ENCODE results near the gene ZNF831.

ZNF831 gene

GRCh38 chr20:59253779-59254319 is 90.2 kb downstream of the ZNF831 start:
- DNase-seq = peak; percentile 44

- DNase-seq = no peak
Measured at GRCh38 chr20:59255256-59255655, 91.6 kb downstream of the ZNF831 start.

GRCh38 chr20:59258221-59258621 is 94.6 kb downstream of the ZNF831 start:
- DNase-seq = no peak

GRCh38 chr20:59259946-59260345 is 96.3 kb downstream of the ZNF831 start:
- DNase-seq = no peak

- no peak for DNase-seq
Measured at GRCh38 chr20:59265298-59265697, 101.7 kb downstream of the ZNF831 start.

- DNase-seq = no peak
Measured at GRCh38 chr20:59268870-59269269, 105.2 kb downstream of the ZNF831 start.

GRCh38 chr20:59269411-59270025 is 105.9 kb downstream of the ZNF831 start:
- no peak for DNase-seq

GRCh38 chr20:59270380-59270779 is 106.8 kb downstream of the ZNF831 start:
- no peak for DNase-seq

- no peak for DNase-seq
Measured at GRCh38 chr20:59273739-59274357, 110.2 kb downstream of the ZNF831 start.

- DNase-seq = no peak
Measured at GRCh38 chr20:59276938-59277337, 113.3 kb downstream of the ZNF831 start.

- no peak for DNase-seq
Measured at GRCh38 chr20:59284470-59284869, 120.8 kb downstream of the ZNF831 start.

- no peak for DNase-seq
Measured at GRCh38 chr20:59289994-59290393, 126.4 kb downstream of the ZNF831 start.

- DNase-seq = no peak
Measured at GRCh38 chr20:59291740-59292383, 128.2 kb downstream of the ZNF831 start.

- no peak for DNase-seq
Measured at GRCh38 chr20:59295531-59295930, 131.9 kb downstream of the ZNF831 start.

- no peak for DNase-seq
Measured at GRCh38 chr20:59297686-59298085, 134.1 kb downstream of the ZNF831 start.

GRCh38 chr20:59299945-59300332 is 136.3 kb downstream of the ZNF831 start:
- DNase-seq = no peak

- DNase-seq = no peak
Measured at GRCh38 chr20:59300333-59301081, 136.9 kb downstream of the ZNF831 start, which contains the start of gene EDN3. TSS of gene EDN3 (plus strand) at chr20:59300611. CDS start at chr20:59300813, 202 bp downstream.

GRCh38 chr20:59301343-59302007 is 137.9 kb downstream of the ZNF831 start:
- no peak for DNase-seq

GRCh38 chr20:59305908-59306655 is 142.5 kb downstream of the ZNF831 start:
- no peak for DNase-seq

- no peak for DNase-seq
Measured at GRCh38 chr20:59307270-59307669, 143.6 kb downstream of the ZNF831 start.

Measured in CD4-positive, alpha-beta T cell treated with Interleukin-10 for 1 hour (primary cell).